ENCODE results near the gene C1QTNF6.
"Not testable (repeated sequence)": the region's sequence is repeated elsewhere in the genome, so short reads cannot be mapped to it uniquely, and the experiment has no call there.

Gene C1QTNF6

GRCh38 chr22:37202716-37203115, 14.7 kb upstream of the C1QTNF6 start:
- TF ChIP-seq PATZ1 (CRISPR knock-in tag; IDR thresholded peaks at IDR 0.05; ENCODE audit: borderline replicate concordance): no peak
- TF ChIP-seq ZFP3 (CRISPR knock-in tag; IDR thresholded peaks at IDR 0.05): no peak
- TF ChIP-seq BACH2 (CRISPR knock-in tag; IDR thresholded peaks at IDR 0.05; ENCODE audit: borderline replicate concordance): no peak
- no peak for TF ChIP-seq PPARA (CRISPR knock-in tag; IDR thresholded peaks at IDR 0.05; ENCODE audit: borderline replicate concordance)
- no peak for TF ChIP-seq TSHZ2 (CRISPR knock-in tag; IDR thresholded peaks at IDR 0.05)
- TF ChIP-seq TCF4 (CRISPR knock-in tag; IDR thresholded peaks at IDR 0.05; ENCODE audit: borderline replicate concordance): no peak
- no peak for TF ChIP-seq ZFP30 (CRISPR knock-in tag; IDR thresholded peaks at IDR 0.05)
- TF ChIP-seq ARNTL (CRISPR knock-in tag; IDR thresholded peaks at IDR 0.05; ENCODE audit: borderline replicate concordance, low read depth): no peak
- TF ChIP-seq CSDC2 (CRISPR knock-in tag; IDR thresholded peaks at IDR 0.05): no peak
- no peak for TF ChIP-seq TOX (CRISPR knock-in tag; IDR thresholded peaks at IDR 0.05; ENCODE audit: borderline replicate concordance)
- TF ChIP-seq GLIS3 (CRISPR knock-in tag; IDR thresholded peaks at IDR 0.05): no peak
- TF ChIP-seq ISL1 (CRISPR knock-in tag; IDR thresholded peaks at IDR 0.05): no peak
- TF ChIP-seq ZNF70 (CRISPR knock-in tag; IDR thresholded peaks at IDR 0.05): no peak
- no peak for ATAC-seq

- no peak for ATAC-seq
- TF ChIP-seq ZC3H10 (CRISPR knock-in tag; IDR thresholded peaks at IDR 0.05): no peak
- TF ChIP-seq ZNF565 (CRISPR knock-in tag; conservative IDR thresholded peaks at IDR 0.05; ENCODE audit: low read depth): no peak
- no peak for TF ChIP-seq GLIS3 (CRISPR knock-in tag; IDR thresholded peaks at IDR 0.05)
- TF ChIP-seq PPARA (CRISPR knock-in tag; IDR thresholded peaks at IDR 0.05; ENCODE audit: borderline replicate concordance): no peak
- TF ChIP-seq PATZ1 (CRISPR knock-in tag; IDR thresholded peaks at IDR 0.05; ENCODE audit: borderline replicate concordance): no peak
- TF ChIP-seq TOX (CRISPR knock-in tag; IDR thresholded peaks at IDR 0.05; ENCODE audit: borderline replicate concordance): no peak
- TF ChIP-seq ISL1 (CRISPR knock-in tag; IDR thresholded peaks at IDR 0.05): no peak
- no peak for TF ChIP-seq TCF4 (CRISPR knock-in tag; IDR thresholded peaks at IDR 0.05; ENCODE audit: borderline replicate concordance)
- no peak for TF ChIP-seq CSRNP3 (CRISPR knock-in tag; IDR thresholded peaks at IDR 0.05)
- TF ChIP-seq RARB (CRISPR knock-in tag; IDR thresholded peaks at IDR 0.05): no peak
- no peak for TF ChIP-seq ARNTL (CRISPR knock-in tag; IDR thresholded peaks at IDR 0.05; ENCODE audit: borderline replicate concordance, low read depth)
- no peak for TF ChIP-seq ZNF8 (CRISPR knock-in tag; IDR thresholded peaks at IDR 0.05)
- no peak for TF ChIP-seq POU6F1 (CRISPR knock-in tag; IDR thresholded peaks at IDR 0.05; ENCODE audit: borderline replicate concordance, low read depth)
- TF ChIP-seq ZFP30 (CRISPR knock-in tag; IDR thresholded peaks at IDR 0.05): no peak
- TF ChIP-seq CREB5 (CRISPR knock-in tag; IDR thresholded peaks at IDR 0.05; ENCODE audit: low read depth): no peak
- no peak for TF ChIP-seq ESRRG (CRISPR knock-in tag; IDR thresholded peaks at IDR 0.05)
- TF ChIP-seq ZFP3 (CRISPR knock-in tag; IDR thresholded peaks at IDR 0.05): no peak
- TF ChIP-seq OSR1 (CRISPR knock-in tag; IDR thresholded peaks at IDR 0.05): no peak
- no peak for TF ChIP-seq TSHZ2 (CRISPR knock-in tag; IDR thresholded peaks at IDR 0.05)
Measured at GRCh38 chr22:37202001-37202555, 14.0 kb upstream of the C1QTNF6 start.

GRCh38 chr22:37201443-37201820, 13.4 kb upstream of the C1QTNF6 start:
- not testable (repeated sequence) for ATAC-seq
